NCI-H345 (cell line): ENCODE results near the gene SLC6A11.

Experiments used
- DNase-seq: peaks from one replicate; lab custom pipeline; 2025; lab: John Stamatoyannopoulos, UW

SLC6A11 gene

GRCh38 chr3:10930666-10931040, 114.6 kb downstream of the SLC6A11 start:
- no peak for DNase-seq

GRCh38 chr3:10932596-10932995, 116.6 kb downstream of the SLC6A11 start:
- DNase-seq: no peak

- DNase-seq: no peak
These were observed 117.0 kb downstream of the SLC6A11 start for GRCh38 chr3:10933021-10933420.

- no peak for DNase-seq
These were observed 117.4 kb downstream of the SLC6A11 start for GRCh38 chr3:10933470-10933804.

- DNase-seq: no peak
These were observed 117.9 kb downstream of the SLC6A11 start for GRCh38 chr3:10933805-10934481.

GRCh38 chr3:10935028-10935427, 119.0 kb downstream of the SLC6A11 start:
- DNase-seq: no peak

- DNase-seq: no peak
These were observed 120.0 kb downstream of the SLC6A11 start for GRCh38 chr3:10935846-10936631.

GRCh38 chr3:10936686-10937085, 120.7 kb downstream of the SLC6A11 start:
- no peak for DNase-seq

- no peak for DNase-seq
These were observed 121.3 kb downstream of the SLC6A11 start for GRCh38 chr3:10937141-10937825.

- DNase-seq: no peak
These were observed 123.5 kb downstream of the SLC6A11 start for GRCh38 chr3:10939556-10939955.

GRCh38 chr3:10940106-10940505, 124.1 kb downstream of the SLC6A11 start:
- no peak for DNase-seq

- DNase-seq: no peak
These were observed 125.9 kb downstream of the SLC6A11 start for GRCh38 chr3:10941972-10942371.

- no peak for DNase-seq
These were observed 126.7 kb downstream of the SLC6A11 start for GRCh38 chr3:10942690-10943205.

- DNase-seq: no peak
These were observed 128.8 kb downstream of the SLC6A11 start for GRCh38 chr3:10944866-10945265.

GRCh38 chr3:10945683-10946287, 129.8 kb downstream of the SLC6A11 start:
- peak; percentile 46 for DNase-seq

GRCh38 chr3:10946526-10946925, 130.5 kb downstream of the SLC6A11 start:
- DNase-seq: no peak

GRCh38 chr3:10948326-10948725, 132.3 kb downstream of the SLC6A11 start:
- no peak for DNase-seq

GRCh38 chr3:10949197-10949596, 133.2 kb downstream of the SLC6A11 start:
- no peak for DNase-seq

- no peak for DNase-seq
These were observed 134.7 kb downstream of the SLC6A11 start for GRCh38 chr3:10950476-10951294.

- no peak for DNase-seq
These were observed 135.4 kb downstream of the SLC6A11 start for GRCh38 chr3:10951295-10951926.

GRCh38 chr3:10952525-10952924, 136.5 kb downstream of the SLC6A11 start:
- DNase-seq: no peak
